Measurements from ENCODE around the gene ASPN. TPM values are rescaled to one million over a fixed set of nuclear protein-coding genes. Genes with fewer than 3 reads are reported as not detected.
A peak's percentile ranks its signal among the peaks of the same experiment; 100 is the strongest.

ASPN gene
- total and polyA plus RNA-seq, 8 donors: 2.1 to 27.5 (median 5.2) TPM

GRCh38 chr9:92501671-92502393 is 19.5 kb upstream of the ASPN start:
- no peaks in the 10 kb centered on the region for H3K36me3 ChIP-seq
- H3K4me1 ChIP-seq: no peaks in the 10 kb centered on the region
- intact Hi-C loops (cut with DNase I): no loop called here
- no peak overlapping the region for H3K4me3 ChIP-seq
- no peaks in the 10 kb centered on the region for H3K27me3 ChIP-seq
- peak; percentile 12 to 15 for TF ChIP-seq CTCF (IDR thresholded peaks at IDR 0.05)
- ATAC-seq: peak; percentile 54
- no peak overlapping the region for H3K27ac ChIP-seq
- no peak for DNase-seq
- H3K9me3 ChIP-seq: no peaks in the 10 kb centered on the region

- ATAC-seq (no peak), DNase-seq (no peak)
- intact Hi-C loops (cut with DNase I): no loop called here
- TF ChIP-seq CTCF (IDR thresholded peaks at IDR 0.05): no peak
- Histone ChIP-seq H3K4me3 (no peak overlapping the region), H3K9me3 (no peaks in the 10 kb centered on the region), H3K27ac (no peak overlapping the region), H3K27me3 (no peaks in the 10 kb centered on the region), H3K36me3 (no peaks in the 10 kb centered on the region), H3K4me1 (no peaks in the 10 kb centered on the region)
Observed at GRCh38 chr9:92500725-92501124, 18.4 kb upstream of the ASPN start.

GRCh38 chr9:92499701-92500100 is 17.4 kb upstream of the ASPN start:
- TF ChIP-seq CTCF (IDR thresholded peaks at IDR 0.05): no peak
- no peak for ATAC-seq
- intact Hi-C loops (cut with DNase I): no loop called here

GRCh38 chr9:92496396-92497176 is 14.3 kb upstream of the ASPN start:
- no peak for ATAC-seq
- no peak overlapping the region for H3K4me3 ChIP-seq
- DNase-seq: no peak
- intact Hi-C loops (cut with DNase I): no loop called here
- no peaks in the 10 kb centered on the region for H3K4me1 ChIP-seq
- H3K36me3 ChIP-seq: no peaks in the 10 kb centered on the region
- no peaks in the 10 kb centered on the region for H3K27me3 ChIP-seq
- peak overlapping the region in 1 of 2 donors; percentile 15 for H3K27ac ChIP-seq
- no peak for TF ChIP-seq CTCF (IDR thresholded peaks at IDR 0.05)
- no peaks in the 10 kb centered on the region for H3K9me3 ChIP-seq

More at GRCh38 chr9:92499701-92500100, 17.4 kb upstream of the ASPN start:
- no peak for DNase-seq
- H3K27ac ChIP-seq: no peak overlapping the region
- H3K4me1 ChIP-seq: no peaks in the 10 kb centered on the region
- H3K9me3 ChIP-seq: no peaks in the 10 kb centered on the region
- no peaks in the 10 kb centered on the region for H3K27me3 ChIP-seq
- H3K4me3 ChIP-seq: no peak overlapping the region
- no peaks in the 10 kb centered on the region for H3K36me3 ChIP-seq

GRCh38 chr9:92494856-92495255 is 12.6 kb upstream of the ASPN start:
- ATAC-seq: no peak
- Histone ChIP-seq H3K4me3 (no peak overlapping the region), H3K9me3 (no peaks in the 10 kb centered on the region), H3K27ac (no peak overlapping the region), H3K4me1 (no peaks in the 10 kb centered on the region), H3K27me3 (no peaks in the 10 kb centered on the region), H3K36me3 (no peaks in the 10 kb centered on the region)
- intact Hi-C loops (cut with DNase I): no loop called here
- no peak for DNase-seq
- TF ChIP-seq CTCF (IDR thresholded peaks at IDR 0.05): no peak
